GM19455 (cell line): Measurements from ENCODE around the gene LIPG.

ENCODE experiments used
- ATAC-seq: cut with Tn5 transposase; IDR thresholded peaks from one replicate; pipeline ENCODE4 v1.9.1; 2021; ENCODE audit not compliant: unreplicated experiment

The LIPG gene

GRCh38 chr18:49610022-49610445, 48.2 kb downstream of the LIPG start:
- no peak for ATAC-seq

- no peak for ATAC-seq
Observed at GRCh38 chr18:49611316-49611715, 49.5 kb downstream of the LIPG start.

- ATAC-seq: peak; percentile 91
Observed at GRCh38 chr18:49612515-49613033, 50.7 kb downstream of the LIPG start.

- ATAC-seq: no peak
Observed at GRCh38 chr18:49613141-49613640, 51.3 kb downstream of the LIPG start.

GRCh38 chr18:49613641-49614151, 51.8 kb downstream of the LIPG start:
- no peak for ATAC-seq

- no peak for ATAC-seq
Observed at GRCh38 chr18:49616618-49617328, 54.9 kb downstream of the LIPG start.

GRCh38 chr18:49617329-49617695, 55.5 kb downstream of the LIPG start:
- ATAC-seq: no peak

GRCh38 chr18:49617865-49618264, 56.0 kb downstream of the LIPG start:
- no peak for ATAC-seq

GRCh38 chr18:49618742-49619681, 57.2 kb downstream of the LIPG start:
- no peak for ATAC-seq

GRCh38 chr18:49619801-49620200, 57.9 kb downstream of the LIPG start:
- ATAC-seq: no peak

GRCh38 chr18:49621301-49621700, 59.4 kb downstream of the LIPG start:
- no peak for ATAC-seq

- no peak for ATAC-seq
Observed at GRCh38 chr18:49621717-49622351, 60.0 kb downstream of the LIPG start.

- no peak for ATAC-seq
Observed at GRCh38 chr18:49623571-49623970, 61.7 kb downstream of the LIPG start.

GRCh38 chr18:49625021-49625691, 63.3 kb downstream of the LIPG start:
- ATAC-seq: no peak

GRCh38 chr18:49626842-49627467, 65.1 kb downstream of the LIPG start:
- ATAC-seq: no peak

GRCh38 chr18:49628119-49628518, 66.3 kb downstream of the LIPG start:
- ATAC-seq: no peak

- ATAC-seq: no peak
Observed at GRCh38 chr18:49628881-49629795, 67.3 kb downstream of the LIPG start.

- no peak for ATAC-seq
Observed at GRCh38 chr18:49630246-49630699, 68.4 kb downstream of the LIPG start.
